Measurements from ENCODE around the gene USP21.

DNA sequence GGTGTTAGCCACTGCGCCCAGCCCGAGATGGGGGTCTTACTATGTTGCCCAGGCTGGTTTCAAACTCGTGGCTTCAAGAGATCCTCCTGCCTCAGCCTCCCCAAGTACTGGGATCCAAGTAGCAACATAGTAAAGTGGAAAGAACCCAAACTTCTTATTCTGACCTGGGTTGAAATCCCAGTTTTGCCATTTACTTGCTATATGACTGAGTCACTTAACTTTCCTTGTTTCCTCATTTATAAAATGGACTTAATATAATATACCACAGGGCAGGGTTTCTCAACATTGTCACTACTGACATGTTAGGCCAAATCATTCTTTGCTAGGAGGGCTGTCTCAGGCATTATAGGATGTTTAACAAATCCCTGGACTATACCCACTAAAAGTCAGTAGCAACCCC is 48.2 kb upstream of the USP21 start:
- TF ChIP-seq, protein P1, sequence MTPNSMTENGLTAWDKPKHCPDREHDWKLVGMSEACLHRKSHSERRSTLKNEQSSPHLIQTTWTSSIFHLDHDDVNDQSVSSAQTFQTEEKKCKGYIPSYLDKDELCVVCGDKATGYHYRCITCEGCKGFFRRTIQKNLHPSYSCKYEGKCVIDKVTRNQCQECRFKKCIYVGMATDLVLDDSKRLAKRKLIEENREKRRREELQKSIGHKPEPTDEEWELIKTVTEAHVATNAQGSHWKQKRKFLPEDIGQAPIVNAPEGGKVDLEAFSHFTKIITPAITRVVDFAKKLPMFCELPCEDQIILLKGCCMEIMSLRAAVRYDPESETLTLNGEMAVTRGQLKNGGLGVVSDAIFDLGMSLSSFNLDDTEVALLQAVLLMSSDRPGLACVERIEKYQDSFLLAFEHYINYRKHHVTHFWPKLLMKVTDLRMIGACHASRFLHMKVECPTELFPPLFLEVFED (CRISPR knock-in tag; conservative IDR thresholded peaks at IDR 0.05) = no peak
- TF ChIP-seq SMARCB1 (IDR thresholded peaks at IDR 0.05; ENCODE audit: insufficient read length, low read depth) (no peak), JUND (IDR thresholded peaks at IDR 0.05; ENCODE audit: borderline replicate concordance, low read depth, low read length) (no peak), JUND (tag; IDR thresholded peaks at IDR 0.05; ENCODE audit: borderline replicate concordance, low read depth, low read length) (no peak), ZFP36 (IDR thresholded peaks at IDR 0.05; ENCODE audit: low read depth, low read length, partially characterized antibody) (no peak), ZNF407 (IDR thresholded peaks at IDR 0.05; ENCODE audit: low read depth) (no peak), BACH1 (tag; IDR thresholded peaks at IDR 0.05) (no peak), SPI1 (IDR thresholded peaks at IDR 0.05; ENCODE audit: borderline replicate concordance, low read depth, low read length) (no peak), GABPA (tag; conservative IDR thresholded peaks at IDR 0.05; ENCODE audit: low read depth) (no peak), NFXL1 (CRISPR knock-in tag; IDR thresholded peaks at IDR 0.05) (no peak), THRA (IDR thresholded peaks at IDR 0.05) (no peak), FOXP1 (CRISPR knock-in tag; IDR thresholded peaks at IDR 0.05) (no peak), MYC (IDR thresholded peaks at IDR 0.05; ENCODE audit: low read depth, low read length) (no peak), MYC (CRISPR knock-in tag; IDR thresholded peaks at IDR 0.05; ENCODE audit: borderline replicate concordance, low read depth) (no peak)
- TF ChIP-seq, protein P2, sequence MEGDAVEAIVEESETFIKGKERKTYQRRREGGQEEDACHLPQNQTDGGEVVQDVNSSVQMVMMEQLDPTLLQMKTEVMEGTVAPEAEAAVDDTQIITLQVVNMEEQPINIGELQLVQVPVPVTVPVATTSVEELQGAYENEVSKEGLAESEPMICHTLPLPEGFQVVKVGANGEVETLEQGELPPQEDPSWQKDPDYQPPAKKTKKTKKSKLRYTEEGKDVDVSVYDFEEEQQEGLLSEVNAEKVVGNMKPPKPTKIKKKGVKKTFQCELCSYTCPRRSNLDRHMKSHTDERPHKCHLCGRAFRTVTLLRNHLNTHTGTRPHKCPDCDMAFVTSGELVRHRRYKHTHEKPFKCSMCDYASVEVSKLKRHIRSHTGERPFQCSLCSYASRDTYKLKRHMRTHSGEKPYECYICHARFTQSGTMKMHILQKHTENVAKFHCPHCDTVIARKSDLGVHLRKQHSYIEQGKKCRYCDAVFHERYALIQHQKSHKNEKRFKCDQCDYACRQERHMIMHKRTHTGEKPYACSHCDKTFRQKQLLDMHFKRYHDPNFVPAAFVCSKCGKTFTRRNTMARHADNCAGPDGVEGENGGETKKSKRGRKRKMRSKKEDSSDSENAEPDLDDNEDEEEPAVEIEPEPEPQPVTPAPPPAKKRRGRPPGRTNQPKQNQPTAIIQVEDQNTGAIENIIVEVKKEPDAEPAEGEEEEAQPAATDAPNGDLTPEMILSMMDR (IDR thresholded peaks at IDR 0.05 in 2 of 3, conservative IDR thresholded peaks at IDR 0.05 in 1 of 3; ENCODE audit: insufficient read depth in 2 of 3, low read depth in 1 of 3, low read length in 3 of 3) = no peak
